SW 1271 (cell line): ENCODE data around the gene FGF6.
"Not testable (repeated sequence)": the region's sequence is repeated elsewhere in the genome, so short reads cannot be mapped to it uniquely, and the experiment has no call there.

Source experiments
- DNase-seq, 2 experiments: peaks; one replicate each; lab custom pipeline; 2025; lab: John Stamatoyannopoulos, UW

FGF6 gene, protein sequence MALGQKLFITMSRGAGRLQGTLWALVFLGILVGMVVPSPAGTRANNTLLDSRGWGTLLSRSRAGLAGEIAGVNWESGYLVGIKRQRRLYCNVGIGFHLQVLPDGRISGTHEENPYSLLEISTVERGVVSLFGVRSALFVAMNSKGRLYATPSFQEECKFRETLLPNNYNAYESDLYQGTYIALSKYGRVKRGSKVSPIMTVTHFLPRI

GRCh38 chr12:4445156-4446101 lies at the start of gene FGF6:
TSS of gene FGF6 (minus strand) at chr12:4445815. CDS start at chr12:4445570, 245 bp downstream.
- DNase-seq: no peak

- DNase-seq: no peak
These were observed 45.4 kb upstream of the FGF6 start for GRCh38 chr12:4490973-4491372.

DNA sequence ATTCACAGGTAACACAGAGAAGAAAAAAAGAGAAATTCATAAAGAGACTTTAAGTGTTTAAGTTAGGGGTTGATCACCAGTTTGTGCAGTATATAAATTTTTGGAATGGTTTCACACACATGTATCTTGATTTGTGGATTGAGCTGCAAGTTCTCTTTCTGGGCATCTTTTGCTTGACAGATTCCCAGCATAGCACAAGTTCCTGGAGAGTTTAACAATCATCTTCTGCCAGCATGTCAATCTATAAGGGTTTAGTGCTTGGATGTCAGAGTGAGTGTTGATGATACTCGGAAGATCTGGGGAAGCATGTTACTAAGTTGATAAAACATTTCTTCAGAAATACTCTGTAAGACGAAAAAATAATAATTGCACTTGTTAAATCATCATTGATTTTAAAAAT lies 43.9 kb upstream of the FGF6 start:
- DNase-seq: no peak

GRCh38 chr12:4486980-4487379 lies 41.4 kb upstream of the FGF6 start:
- no peak for DNase-seq

DNA sequence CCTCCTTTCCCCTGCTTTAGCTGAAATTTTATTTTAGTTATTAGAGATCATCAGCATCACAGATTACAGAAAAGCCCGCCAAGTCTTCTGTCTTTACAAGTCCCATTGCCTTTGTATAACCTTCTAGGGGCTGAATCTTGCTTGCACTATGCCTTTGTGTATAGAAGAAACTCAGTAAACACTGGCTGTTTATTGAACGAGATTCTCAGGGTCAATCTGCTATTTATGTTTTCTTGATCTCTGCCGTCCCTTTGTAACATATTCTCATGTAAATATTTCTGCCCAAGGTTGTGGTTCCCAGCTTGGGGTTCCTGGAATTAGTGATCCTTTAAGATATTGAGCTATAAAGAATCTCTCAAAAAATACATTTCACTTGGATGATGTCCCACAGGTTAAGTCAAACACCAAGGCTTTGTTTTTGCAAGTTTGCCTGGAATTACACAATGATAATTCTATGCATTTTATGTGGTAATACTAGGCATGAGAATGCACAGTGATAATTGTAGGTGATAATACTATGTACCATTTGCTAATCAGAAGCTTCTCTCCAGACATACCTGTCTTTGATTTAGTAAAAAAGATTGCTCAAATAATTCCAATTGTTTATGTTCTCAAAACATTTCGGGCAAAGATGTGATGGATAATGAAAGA lies 40.6 kb upstream of the FGF6 start:
- no peak for DNase-seq

- no peak for DNase-seq
These were observed 38.5 kb upstream of the FGF6 start for GRCh38 chr12:4483885-4484823.

DNA sequence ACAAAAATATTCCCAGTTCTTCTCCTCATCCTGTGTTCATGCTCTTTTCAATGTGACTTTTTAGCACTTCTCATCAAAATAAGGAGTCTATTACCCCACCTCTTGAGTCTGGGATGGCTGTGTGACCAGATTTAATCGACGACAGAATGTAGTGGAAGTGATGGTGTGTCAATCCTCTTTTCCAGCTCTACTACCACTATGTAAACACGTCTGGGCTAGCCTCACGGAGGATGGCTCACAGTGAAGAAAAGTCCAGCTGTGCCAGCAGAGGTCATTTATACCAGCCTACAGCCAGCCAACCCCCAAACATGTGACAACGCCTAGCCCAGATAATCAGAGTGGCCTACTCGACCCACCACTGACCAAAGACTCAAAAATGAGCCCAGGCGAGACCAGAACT lies 37.3 kb upstream of the FGF6 start:
- no peak for DNase-seq

- DNase-seq: no peak
These were observed 33.3 kb upstream of the FGF6 start for GRCh38 chr12:4478933-4479332.

GRCh38 chr12:4477129-4477528 lies 31.5 kb upstream of the FGF6 start:
- no peak for DNase-seq

DNA sequence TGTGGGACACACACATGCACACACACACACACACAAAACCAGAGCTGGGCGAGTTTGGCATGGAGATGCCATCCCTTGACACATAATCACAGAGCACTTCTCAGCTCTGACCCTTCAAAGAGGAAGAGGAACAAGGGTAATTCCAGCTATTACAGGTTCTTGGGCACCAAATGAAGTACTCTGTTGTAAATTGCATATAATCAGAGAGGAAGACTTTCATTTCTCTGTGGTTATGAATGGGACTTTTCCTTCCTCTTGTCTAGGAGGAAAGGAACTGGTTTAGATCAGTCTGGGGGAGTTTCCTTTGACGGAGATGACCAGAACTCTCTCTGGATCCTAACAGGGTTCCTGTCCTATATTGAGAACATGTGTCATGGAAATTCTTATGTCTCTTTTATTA lies 26.4 kb upstream of the FGF6 start:
- no peak for DNase-seq

GRCh38 chr12:4471256-4471655 lies 25.6 kb upstream of the FGF6 start:
- no peak for DNase-seq

DNA sequence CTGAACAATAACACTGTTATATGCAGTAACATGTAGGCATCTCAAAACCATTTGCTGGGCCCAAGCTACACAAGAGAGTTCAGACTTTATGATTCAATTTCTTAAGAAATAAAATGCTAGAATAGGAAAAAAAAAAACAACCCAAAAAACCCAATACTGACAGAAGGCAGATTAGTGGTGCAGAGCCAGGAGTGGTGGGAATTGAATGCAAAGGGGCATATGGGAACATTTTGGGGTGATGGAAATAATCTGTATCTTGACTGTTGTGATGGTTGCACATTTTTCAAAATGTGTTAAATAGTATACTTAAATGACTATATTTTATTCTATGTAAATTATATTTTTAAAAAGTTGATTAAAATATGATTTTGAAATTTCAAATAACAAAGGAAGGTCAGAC lies 23.4 kb upstream of the FGF6 start:
- DNase-seq: no peak

DNA sequence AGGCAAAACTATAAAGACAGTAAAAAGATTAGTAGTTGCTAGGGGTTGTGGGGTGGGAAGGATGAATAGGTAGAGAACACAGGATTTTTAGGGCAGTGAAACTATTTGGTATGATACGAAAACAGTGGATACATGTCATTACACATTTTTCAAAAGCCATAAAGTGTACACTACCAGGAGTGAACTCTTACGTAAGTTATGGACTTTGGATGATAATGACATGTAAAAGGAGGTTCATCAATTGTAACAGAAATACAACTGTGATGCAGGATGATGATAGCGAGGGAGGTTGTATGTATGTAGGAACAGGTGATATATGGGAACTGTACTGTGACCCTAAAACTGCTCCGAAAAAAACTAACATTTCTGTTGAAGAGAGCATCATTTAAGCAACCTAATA lies 15.1 kb upstream of the FGF6 start:
- no peak for DNase-seq

- not testable (repeated sequence) for DNase-seq
These were observed 10.2 kb upstream of the FGF6 start for GRCh38 chr12:4455849-4456248.

DNA sequence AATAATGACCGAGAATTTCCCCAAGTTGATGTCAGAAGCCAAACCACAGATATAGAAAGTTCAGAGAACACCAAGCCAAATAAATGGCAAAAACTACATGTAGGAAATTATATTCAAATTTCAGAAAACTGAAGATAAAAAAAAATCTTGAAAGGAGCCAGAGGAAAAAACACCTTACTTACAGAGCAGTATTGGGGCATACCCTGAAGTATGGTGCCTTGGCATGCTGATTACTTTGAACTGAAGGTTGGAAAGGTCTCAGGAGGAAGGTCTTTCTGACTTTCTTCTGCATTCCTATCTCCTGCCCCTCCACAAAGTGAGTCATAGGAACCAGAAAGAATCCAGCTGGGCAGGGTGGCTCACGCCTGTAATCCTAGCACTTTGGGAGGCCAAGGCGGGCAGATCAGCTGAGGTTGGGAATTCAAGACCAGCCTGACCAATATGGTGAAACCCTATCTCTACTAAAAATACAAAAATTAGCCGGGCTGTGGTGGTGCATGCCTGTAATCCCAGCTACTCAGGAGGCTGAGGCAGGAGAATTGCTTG lies 8.8 kb upstream of the FGF6 start:
- no peak for DNase-seq

- DNase-seq: no peak
These were observed 6.1 kb upstream of the FGF6 start for GRCh38 chr12:4451694-4452093.

DNA sequence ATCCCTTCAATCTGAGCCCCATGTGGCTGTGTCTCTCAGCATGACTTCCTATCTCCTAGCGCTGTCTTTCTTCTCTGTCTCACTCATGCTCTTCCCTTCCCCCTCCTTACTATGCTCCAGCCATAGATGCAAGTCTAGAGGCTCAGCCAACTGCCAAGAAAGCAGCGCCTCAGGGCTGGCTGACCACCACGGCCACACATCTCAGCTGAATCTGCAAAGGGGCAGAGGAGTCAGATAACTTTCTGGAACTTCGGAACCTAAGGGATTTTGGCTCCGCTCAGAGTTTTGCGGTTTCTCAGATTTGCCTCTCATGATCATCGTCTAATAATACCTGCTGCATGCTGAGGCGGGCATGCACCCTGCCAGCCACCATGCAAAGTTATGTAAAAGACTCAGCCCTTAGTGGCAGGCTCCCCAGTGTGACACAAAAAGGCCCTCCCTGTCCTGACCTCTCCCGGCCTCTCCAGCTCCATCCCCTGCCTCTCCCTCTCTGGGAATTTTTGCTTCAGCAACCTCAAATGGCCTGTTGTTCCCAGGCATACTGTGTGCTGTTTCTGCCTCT lies 5.0 kb upstream of the FGF6 start:
- no peak for DNase-seq

DNA sequence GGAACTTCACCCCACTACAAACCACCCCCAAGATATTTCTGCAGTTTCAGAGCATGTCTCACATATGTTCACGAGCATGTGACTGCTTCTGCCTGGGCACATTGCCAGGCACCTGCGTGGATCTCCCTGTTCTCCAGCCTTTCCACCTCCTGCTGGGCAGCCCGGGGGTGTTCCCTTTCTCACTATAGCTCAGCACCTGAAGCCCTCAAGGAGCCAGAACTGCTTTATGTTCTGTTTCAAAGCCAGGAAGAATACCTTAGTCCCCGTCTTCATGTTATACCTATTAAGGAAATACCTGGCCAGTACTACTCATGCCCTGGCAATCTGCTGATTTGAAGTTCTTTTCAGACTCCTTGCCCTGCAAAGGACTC lies 4.2 kb upstream of the FGF6 start:
- no peak for DNase-seq

DNA sequence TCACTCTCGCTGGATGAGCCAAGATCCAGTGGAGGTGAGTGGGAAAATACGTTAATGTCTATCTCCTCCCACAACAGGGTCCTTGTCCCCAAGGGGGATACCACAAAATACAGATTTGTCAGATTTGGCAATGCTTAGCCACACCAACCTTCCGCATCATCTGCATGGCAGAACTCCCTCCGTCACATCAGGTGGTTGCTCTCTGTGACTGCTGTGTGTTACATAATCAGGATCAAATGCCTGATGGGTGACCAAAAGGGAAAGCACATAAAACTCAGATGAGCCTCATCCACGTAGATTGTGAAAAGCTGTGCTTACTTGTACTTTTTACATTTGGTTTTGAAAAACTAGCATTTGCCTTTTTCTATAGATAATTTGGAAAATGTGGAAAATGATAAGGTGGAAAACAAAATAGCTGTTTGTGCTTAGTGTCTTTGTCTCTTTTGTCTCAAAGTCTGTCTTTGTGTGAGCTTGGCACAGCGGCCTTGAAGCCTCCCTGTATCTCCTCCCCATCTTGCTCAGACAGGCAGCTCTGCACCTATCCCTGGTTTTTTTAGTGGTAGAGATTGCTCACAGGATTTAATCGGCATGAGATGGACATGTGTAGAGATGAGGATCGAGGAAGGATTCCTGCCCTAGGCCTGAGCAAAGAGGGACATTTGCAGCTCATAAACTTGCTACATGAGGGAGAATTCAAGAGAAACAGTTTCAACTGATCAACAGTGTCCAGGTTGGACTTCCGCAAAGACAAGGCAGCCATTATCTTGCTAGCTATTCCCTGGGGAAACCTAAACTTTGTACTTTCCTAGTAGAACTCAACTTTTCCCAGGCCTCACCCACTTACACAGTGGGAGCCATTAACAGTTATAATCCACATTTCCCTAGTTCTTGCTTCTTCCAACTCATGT lies 3.6 kb upstream of the FGF6 start:
- no peak for DNase-seq

- DNase-seq: no peak
These were observed 2.8 kb upstream of the FGF6 start for GRCh38 chr12:4448371-4448940.
